Measurements from ENCODE around the gene WASF2.
"Not testable (repeated sequence)": the region's sequence is repeated elsewhere in the genome, so short reads cannot be mapped to it uniquely, and the experiment has no call there.

The WASF2 gene

DNA sequence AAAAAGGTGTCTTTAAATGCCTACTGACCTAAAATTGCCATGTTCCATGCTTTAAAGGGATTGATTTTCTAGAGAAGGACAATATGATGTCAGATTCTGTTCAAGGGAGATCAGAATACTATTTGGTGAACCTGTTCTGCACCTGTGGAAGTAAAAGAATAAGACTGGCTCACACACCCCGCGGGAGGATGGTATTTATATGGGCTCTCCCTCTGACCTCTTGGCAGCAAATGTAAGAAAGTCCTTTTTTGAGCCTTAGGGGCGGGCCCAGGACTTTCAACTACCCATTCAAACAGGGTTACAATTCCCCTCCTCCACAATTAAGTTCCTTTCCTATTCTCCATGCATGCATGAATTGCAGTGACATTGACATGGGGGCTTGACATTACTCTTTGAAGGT, 42.1 kb downstream of the WASF2 start:
- FAIRE-seq = no peak

DNA sequence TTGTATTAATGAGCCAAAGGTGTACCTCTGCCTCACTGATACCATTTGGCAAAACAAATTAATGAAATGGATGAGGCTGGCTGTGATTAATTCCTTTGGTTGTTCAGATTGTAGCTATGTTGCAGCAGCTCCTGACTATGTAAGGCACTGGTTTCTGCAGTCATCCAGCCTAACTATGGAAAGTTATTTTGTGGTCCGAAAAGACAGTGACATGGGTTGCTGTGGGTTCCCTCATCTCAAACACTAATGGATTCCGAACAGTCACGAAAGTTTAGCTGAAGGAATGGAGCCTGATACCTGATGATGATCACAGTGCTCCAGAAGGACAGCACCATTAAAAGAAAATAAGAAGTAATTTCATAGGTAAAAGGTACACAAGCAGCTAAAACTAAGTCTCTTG, 42.6 kb downstream of the WASF2 start:
- FAIRE-seq = no peak

DNA sequence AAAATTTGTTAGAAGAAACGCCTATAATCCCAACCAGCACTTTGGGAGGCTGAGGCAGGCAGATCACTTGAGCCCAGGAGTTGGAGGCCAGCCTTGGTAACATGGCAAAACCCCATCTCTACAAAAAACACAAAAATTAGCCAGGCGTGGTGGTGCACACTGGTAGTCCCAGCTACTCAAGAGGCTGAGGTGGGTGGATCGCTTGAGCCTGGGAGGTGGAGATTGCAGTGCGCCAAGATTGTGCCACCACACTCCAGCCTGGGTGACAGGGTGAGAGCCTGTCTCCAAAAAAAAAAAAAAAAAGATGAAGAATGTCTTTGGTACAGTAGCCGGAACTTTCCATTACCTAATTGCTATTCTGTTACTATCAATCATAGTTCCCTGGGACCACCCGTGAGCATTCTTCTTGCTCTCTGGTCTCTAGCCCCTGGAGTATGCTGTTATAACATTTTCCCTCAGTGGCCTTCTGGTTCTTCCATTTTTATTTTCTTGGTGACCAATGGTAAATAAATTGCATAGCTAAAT, 43.4 kb downstream of the WASF2 start:
- no peak for FAIRE-seq

DNA sequence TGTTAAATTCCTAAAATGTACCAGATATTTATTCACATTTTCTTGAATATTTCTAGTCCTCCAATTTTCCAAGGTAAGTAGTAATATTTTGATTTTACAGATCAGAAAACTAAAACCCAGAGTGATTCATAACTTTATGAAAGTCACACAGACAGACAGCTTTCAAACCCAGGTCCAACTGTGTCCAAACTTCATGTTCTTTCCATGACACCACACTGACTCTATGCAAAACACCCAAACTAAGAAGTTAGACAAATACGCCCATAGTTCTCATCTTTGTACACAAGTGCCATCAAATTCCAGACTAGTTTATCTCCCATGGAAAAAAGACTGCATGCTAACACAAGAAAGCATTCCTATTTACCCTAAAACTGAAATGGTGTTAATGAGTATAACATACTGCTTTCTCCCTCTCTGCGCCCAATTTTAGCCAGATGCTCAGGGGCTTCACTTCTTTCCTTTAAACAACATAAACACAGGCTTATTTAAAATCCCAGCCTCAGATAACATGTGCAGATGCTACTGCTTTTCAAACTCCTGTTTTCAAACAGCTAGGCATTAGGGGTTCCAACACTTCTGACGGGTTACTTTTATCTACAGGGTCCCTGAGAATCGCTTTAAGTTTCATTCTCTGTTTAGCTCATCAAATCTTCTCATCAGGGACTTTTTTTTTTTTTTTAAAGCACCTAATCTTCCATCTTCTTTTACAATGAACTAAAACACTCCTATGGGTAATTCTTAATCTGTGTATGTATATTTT, 44.6 kb downstream of the WASF2 start:
- no peak for FAIRE-seq

DNA sequence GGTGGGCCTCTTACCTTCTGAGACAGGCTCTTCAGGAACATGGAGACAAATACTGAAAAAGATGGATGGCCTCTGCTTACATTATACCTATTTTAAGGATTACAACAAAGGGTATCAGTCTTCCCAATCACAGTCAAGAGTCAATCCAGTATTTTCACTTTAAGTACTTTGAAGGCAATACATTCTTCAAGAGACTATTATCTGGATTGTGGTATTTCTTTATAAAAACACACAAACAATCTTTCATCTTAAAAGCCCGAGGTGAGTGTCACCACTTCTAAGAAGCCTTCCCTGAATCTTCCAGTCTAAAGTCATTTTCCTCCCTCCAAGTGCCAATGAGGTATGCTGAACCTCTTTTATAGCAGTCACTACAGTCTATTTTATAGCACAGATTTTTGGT, 45.3 kb downstream of the WASF2 start:
- no peak for FAIRE-seq

DNA sequence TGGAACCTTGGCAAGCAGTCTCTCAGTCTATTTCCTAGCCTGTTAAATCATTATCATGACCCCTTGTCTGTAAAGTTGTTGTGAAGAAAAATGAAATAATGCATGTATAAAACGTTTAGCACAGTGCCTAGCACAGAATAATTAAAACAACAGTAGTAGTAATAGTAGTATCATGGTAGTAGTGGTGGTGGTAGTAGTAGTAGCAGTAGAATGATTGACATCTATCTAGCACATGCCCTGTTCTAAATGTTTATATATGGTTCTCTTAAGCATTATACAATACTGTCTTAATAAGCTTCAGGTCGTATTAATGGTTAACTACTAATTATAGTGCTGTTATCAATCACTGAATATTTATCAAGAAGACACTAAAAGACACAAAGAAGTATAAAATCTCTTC, 50.8 kb downstream of the WASF2 start:
- FAIRE-seq = no peak

DNA sequence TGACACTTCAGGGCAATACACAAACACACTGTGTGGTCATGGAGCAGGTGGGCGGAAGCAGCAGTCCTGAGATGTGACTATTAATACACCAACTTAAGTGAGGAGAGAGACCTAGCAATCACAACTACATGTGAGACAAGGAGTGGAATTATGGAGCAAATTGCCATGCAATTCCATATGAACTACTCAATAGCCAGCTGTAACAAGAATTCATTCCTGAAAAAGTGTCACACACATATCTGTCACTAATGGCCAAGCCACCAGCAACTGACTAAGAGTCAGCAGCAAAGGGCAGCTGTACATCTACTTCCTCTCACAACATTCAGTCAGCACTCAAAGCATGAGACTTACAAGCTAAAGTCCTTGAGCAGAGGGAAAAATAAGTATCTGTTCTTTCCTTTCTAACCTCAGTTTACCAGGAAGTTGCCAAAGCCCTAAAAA, 51.3 kb downstream of the WASF2 start:
- FAIRE-seq = no peak

DNA sequence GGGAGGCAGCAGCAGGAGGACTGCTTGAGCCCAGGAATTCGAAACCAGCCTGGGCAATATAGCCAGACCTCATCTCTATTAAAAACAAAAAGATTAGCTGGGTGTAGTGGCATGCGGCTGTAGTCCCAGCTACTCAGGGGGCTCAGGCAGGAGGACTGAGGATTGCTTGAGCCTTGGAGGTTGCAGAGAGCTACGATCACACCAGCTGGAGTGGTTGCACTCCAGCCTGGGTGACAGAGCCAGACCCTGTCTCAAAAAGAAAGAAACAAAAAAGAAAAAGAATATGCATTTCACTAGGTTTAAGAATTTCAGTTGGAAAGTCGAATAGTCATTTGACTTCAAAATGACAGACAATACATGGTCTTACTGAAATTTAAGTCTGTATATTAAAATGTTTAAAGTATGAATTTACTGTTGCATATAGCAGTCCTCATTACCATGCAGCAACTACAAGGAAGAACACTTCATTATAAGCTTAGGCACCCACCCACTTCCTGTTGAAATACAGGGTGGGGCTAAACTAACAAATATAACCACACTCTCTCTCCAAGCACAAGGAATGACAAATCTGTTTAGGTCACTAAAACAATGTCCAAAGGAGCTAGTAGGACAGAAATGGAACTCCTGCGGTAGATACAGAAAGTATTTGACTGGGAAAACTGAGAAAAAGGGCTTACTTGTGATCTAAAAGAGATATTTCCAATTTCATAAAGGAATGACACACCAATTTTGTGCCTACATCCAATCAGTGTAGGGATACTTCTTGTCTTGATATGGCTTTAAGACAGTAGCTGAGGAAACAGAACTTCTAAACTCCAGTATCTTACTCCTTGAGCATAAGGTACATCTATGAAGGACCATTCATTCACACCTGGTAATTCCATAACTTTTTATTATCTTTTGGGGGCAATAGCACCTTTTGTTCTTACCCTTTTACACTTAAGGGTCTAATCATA, 53.5 kb downstream of the WASF2 start:
- no peak for FAIRE-seq

DNA sequence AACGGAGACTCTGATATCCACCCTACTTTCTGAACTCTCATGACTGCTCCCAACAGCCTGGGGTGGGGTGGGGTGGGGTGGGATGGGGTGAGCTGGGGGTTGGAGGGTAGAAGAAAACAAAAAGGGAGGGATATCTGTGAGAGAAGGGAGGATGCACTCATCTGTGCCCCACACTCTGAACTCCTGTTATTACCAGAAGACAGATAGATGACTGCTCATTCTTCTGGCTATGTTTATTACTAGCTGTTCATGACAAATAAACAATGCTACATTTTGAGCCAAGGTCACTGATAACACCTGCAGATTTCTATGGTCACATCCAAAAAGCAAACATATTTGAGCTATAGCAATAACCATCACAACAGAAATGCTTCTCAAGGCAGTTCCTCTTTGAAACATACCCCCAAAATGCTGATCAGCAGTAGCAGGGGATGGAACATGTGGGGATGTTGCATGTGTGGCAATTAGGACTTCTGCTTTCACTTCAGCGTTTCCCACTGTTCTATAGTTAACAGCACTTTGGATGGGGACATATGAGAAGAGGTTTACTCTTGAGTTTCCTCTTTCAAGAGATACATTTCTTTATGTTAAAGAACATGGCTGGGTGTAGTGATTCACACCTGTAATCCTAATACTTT, 54.3 kb downstream of the WASF2 start:
- no peak for FAIRE-seq

DNA sequence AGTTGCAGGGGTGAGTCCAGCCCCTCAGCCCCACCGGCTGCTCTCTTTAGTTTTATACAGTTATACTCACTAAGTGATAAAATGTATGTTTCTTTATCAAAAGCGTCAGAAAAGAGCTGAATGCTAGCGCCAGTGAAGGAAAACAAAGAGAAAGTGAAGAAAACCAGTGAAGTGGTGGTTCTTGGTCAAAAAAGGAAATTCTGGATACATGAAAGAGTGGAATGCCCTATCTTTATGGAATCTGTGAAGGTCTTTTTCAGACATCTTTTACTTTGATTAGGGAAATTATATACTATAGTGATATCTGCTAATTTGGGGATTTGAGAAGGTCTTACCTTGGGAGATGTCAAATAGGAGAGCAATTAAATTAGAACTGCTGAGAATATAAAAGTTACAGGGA, 56.3 kb downstream of the WASF2 start:
- FAIRE-seq = no peak

DNA sequence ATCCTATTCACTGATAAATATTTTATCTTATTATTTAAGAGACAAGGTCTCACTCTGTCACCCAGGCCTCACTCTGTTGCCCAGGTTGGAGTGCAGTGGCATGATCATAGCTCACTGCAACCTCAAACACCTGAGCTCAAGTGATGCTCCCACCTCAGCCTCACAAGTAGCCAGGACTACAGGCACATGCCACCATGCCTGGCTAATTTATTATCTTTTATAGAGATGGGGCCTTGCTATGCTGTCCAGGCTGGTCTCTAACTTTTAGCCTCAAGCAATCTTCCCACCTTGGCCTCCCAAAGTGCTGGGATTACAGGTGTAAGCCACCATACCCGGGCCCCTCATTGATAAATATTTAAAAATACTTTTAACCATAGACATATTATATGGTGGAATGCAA, 57.2 kb downstream of the WASF2 start:
- not testable (repeated sequence) for FAIRE-seq

DNA sequence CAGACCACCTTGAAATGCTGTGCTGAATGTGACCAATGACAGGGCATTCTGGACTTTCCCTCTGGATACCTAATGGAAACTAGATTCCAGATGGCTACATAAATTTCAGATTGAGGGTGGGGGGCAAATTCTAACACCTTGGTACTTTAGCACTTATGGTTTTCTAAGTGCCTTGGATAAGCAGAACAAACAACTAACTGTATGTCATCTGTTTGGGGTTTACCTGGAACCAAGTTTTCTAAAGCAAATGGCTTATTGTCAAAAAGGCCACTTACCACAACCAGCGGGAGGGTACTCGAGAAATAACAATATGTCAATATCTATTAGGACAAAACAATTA, 58.4 kb downstream of the WASF2 start:
- FAIRE-seq = no peak

DNA sequence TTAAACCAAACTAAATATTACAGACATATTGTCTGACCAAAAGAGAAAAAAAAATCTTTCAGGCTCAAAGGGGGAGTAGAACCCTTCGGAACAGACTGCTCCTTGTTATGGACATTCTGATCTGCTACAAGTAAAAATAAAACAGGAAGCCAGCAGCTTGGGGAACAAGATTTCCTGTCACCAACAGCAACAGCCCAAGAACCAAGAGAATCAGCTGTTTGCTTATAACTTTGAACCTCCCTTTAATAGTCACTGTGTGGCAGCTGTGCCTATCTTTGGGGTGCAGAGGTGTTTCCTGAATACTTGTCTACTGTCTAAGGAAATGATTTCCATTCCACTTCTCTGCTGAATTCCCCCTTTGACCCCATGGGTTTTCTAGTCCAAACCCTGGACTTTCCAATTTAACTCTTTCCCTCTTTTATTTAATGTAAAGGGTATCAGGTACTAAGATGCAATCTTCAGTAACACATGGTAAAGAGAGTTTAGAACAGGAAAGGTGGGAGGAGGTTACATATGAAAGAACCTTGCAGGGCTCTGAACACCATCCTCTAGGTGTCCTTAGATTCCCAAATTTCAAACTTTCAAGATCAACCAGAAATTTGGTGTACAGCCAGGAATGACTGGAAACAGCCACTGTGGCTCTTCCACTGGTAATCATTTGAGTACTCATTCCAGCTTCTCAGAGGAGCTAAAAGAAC, 58.9 kb downstream of the WASF2 start:
- FAIRE-seq = no peak

DNA sequence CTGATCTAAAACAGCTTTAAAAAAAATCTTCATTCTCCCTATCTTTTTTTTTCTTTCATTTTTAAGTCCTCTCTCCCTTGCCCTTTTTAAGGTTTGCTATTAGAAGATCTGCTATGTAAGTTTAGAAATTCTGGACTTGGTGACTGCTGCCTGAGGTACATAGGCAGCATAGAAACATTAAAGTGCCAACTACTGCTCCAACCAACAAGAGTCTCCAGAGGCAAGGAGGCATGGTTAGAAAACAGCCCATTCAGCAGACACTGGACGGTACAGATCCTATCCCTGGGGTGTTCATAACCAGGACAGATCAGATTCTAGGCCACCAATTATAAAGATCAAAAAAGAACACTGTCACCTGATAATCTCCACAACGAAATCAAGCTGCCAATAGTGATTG, 60.9 kb downstream of the WASF2 start:
- FAIRE-seq = no peak

DNA sequence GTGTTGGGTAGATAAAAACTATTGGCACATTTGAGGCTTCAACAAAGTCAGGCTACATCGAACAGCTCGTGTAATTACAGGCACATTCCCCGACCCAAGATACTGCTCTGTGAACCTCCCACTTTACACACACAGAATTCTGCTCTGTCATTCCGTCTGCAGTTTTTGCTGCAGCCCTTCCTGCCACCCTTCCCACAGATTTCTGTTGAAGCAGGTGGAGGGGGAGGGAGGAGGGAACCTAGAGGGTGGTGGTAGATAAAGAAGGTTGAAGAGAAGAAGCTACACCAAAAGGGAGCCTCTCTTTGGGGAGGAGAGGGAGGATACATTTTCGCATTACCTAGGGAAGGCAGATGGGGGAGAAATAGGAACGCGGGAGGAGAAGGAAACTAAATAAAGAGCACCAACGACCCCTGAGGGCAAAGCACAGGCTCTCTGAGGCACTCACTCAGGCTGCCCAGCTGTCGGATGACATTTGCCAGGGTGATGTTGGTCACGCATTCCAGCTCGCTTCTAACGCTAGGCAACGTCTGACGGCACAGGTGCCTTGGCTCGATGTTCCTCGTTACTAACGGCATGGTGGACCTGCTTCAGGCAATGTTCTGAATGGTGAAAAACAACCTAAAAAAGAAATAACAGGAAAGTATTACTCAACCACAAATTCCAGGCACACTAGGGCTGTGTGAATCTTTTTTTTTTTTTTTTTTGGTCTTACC, 61.5 kb downstream of the WASF2 start:
- FAIRE-seq = no peak

DNA sequence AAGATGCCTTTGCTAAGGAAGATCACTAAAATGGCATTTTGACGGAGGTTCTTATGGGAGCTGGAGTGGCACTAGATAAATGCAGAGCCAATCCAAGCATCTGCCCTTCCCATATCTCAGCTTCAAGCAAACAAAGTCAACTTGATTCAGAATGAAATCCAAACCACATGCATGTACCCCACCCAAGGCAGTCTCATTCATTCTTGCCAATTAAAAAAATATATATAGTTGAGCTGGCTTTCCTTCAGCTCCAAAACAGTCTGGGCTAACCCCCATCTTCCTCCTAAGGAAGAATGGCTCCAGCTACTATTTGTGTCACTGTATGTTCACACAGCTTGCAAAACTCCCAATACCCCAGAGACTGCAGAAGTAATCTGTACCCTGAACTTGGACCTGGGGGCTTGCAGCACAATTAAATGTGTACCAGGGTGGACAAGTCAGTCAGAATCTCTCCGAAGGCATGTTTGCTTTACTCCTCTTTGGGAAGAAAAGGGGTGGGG, 62.1 kb downstream of the WASF2 start:
- FAIRE-seq = no peak

DNA sequence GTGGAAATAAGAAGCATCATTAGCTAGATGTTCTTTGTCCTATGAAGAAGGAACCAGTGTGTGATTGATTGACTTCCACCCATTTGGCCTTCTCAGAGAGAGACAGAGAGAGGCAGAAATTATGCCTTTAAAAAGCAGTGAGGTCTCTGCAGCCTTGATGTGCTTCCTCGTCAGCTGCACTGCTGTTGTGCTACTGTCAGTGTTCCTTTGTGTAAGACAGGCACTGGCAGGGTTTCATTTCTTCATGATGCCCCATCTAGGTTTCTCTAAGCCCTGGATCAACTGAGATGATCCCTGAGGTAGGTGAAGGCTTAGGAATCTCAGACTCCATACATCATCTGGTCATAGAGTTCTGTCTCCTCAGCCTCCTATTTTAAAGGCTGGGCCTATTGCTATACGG, 62.6 kb downstream of the WASF2 start:
- no peak for FAIRE-seq

DNA sequence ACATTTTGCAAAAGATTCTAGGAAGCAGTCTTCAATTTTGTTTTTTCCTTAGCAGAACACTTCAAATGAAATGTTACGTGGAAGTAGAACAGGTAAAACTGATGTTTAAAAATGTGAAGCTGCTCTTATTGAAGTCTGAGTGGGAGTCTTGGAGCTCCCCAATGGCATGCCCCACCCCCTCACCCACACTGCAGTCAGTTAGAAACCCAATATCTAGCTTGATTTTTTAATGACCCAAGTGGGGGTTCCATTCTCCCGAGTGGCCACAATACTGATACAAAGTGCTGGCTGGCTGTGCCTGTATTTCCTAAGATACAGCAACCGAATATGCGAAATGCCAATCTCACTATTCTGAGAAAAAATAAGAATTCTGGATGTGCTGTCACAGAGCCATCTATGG, 66.3 kb downstream of the WASF2 start:
- no peak for FAIRE-seq

DNA sequence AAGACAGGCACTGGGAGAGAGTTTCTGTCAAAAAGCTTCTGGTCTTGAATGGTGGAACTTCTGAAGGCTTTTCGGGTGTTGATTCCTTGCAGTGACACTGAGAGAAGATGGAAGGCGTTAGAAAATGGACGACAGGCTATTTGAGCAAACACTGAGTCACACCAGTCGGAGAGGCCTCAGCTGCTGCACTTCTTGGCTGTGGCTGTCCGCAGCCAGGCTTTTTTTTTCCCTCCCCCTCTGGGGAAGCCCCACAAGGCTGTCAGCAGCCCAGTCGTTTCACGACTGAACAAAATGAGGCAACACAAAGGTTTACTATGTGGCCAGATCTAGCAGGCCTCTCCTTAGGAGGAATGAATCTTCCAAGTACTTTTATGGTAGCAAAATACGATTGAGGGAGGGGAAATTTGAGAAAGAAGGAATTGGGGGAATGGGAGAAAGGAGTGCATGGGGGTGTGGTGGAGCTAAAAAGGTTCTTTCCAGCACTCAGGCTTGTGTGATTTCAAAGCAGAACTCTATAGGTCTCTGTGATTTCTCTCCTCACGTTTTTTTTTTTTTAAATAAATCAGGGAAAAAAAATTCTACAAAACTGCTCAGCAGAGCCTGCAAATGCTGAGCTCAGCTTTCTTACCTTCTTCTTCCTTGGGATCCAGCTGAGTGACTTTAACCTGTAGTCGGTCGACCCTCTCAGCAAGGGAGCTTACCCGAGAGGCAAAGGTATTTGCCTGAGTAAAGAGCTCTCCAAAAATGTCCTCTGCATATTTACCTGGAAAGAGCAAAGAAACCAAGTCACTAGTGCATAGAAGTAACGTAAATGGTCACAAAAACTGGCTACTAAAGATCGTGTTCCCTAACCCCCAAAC, 71.4 kb downstream of the WASF2 start:
- FAIRE-seq = no peak

DNA sequence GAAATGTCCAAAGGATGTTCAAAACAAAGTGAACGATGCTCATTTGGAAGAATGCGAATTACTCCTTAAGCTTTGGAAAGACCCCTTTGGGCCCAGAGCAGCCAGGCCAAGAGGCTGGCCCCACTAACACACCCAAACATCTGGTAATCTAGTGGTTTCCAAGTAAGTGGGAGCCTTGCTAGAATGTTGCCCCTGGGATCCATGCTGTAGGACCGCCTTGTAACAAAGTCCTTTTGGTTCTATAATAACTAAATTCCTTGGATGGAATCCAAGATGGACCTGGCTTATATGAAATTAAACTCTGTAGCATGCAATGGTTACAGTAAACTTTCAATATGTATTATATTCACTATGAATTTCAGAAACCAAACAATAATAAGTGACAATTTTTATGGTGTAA, 72.3 kb downstream of the WASF2 start:
- no peak for FAIRE-seq

Measured in TTC549 (cell line).